Keratinocyte (primary cell): ENCODE measurements around the gene STX18. TPM values are rescaled to one million over a fixed set of nuclear protein-coding genes. Genes with fewer than 3 reads are reported as not detected.

Experiments
- DNase-seq: peaks from one replicate; pipeline ENCODE4 v3.0.0-alpha.2; 2011; ENCODE audit warnings: low read depth, missing footprints, low spot score
- FAIRE-seq: peaks from 2 replicates; lab custom pipeline; 2011; peaks lifted over from hg19 to GRCh38; lab: Jason Lieb, UNC
- H2AFZ ChIP-seq: 2 replicates; pipeline ENCODE4 v1.6.0; 2012; ENCODE audit warnings: low read length, control low read depth, inconsistent platforms; ENCODE audit not compliant: control insufficient read depth
- H3K27ac ChIP-seq: 2 replicates; pipeline ENCODE4 v1.5.1; 2011; ENCODE audit warnings: low read length; ENCODE audit not compliant: control insufficient read depth, insufficient read depth
- H3K27me3 ChIP-seq: 3 replicates; pipeline ENCODE4 v1.6.0; 2011; ENCODE audit warnings: low read length; ENCODE audit not compliant: control insufficient read depth, insufficient read depth; ENCODE audit errors: extremely low read depth
- H3K36me3 ChIP-seq, 2 experiments: 2 replicates in 1 of 2; 3 replicates in 1 of 2; pipeline ENCODE4 v1.5.1; 2011; ENCODE audit warnings: low read length in 2 of 2, mild to moderate bottlenecking in 1 of 2; ENCODE audit not compliant: control insufficient read depth in 2 of 2, insufficient read depth in 2 of 2; ENCODE audit errors: extremely low read depth in 1 of 2
- H3K4me1 ChIP-seq: 3 replicates; pipeline ENCODE4 v1.5.1; 2011; ENCODE audit warnings: low read length; ENCODE audit not compliant: control insufficient read depth, insufficient read depth; ENCODE audit errors: extremely low read depth
- H3K4me2 ChIP-seq: 3 replicates; pipeline ENCODE4 v1.6.0; 2011; ENCODE audit warnings: low read depth, low read length; ENCODE audit not compliant: control insufficient read depth, insufficient read depth; ENCODE audit errors: extremely low read depth
- H3K4me3 ChIP-seq, 3 experiments: fragments of 200-600 bp in 1 of 3; sonication (generic) in 1 of 3; 2 replicates in 2 of 3; 3 replicates in 1 of 3; pipeline ENCODE4 v1.5.1; 2011 to 2016; ENCODE audit warnings: low read length in 3 of 3, mild to moderate bottlenecking in 3 of 3, control low read depth in 2 of 3, inconsistent platforms in 1 of 3, low read depth in 1 of 3, mixed read lengths in 1 of 3, mixed run types in 1 of 3, moderate library complexity in 1 of 3; ENCODE audit not compliant: control insufficient read depth in 2 of 3, insufficient read depth in 2 of 3; ENCODE audit errors: extremely low read depth in 1 of 3
- H3K79me2 ChIP-seq: 2 replicates; pipeline ENCODE4 v1.6.0; 2012; ENCODE audit warnings: low read length; ENCODE audit not compliant: control insufficient read depth, insufficient read depth
- H3K9ac ChIP-seq: 3 replicates; pipeline ENCODE4 v1.6.0; 2011; ENCODE audit warnings: low read length; ENCODE audit not compliant: control insufficient read depth, insufficient read depth; ENCODE audit errors: extremely low read depth
- H3K9me1 ChIP-seq: 3 replicates; pipeline ENCODE4 v1.6.0; 2011; ENCODE audit warnings: low read length; ENCODE audit not compliant: control insufficient read depth, insufficient read depth; ENCODE audit errors: extremely low read depth
- H3K9me3 ChIP-seq: 2 replicates; pipeline ENCODE4 v1.5.1; 2012; ENCODE audit warnings: low read depth, low read length; ENCODE audit not compliant: control insufficient read depth
- H4K20me1 ChIP-seq: 3 replicates; pipeline ENCODE4 v1.6.0; 2011; ENCODE audit warnings: low read length; ENCODE audit not compliant: control insufficient read depth, insufficient read depth; ENCODE audit errors: extremely low read depth
- EZH2 ChIP-seq: IDR thresholded peaks from one replicate; pipeline ENCODE4 v1.6.1; 2012; ENCODE audit warnings: inconsistent platforms, mild to moderate bottlenecking, low read length, moderate library complexity
- dilution Hi-C: fragments of 300-500 bp; cut with MboI; formaldehyde crosslinking; loops from one replicate; pipeline ENCODE4 v1.7.0; 2020; ENCODE audit warnings: low sequenced_read_pairs; ENCODE audit not compliant: extremely low pct_ligation_motif_present
- polyA plus RNA-seq, 5 experiments: library from polyadenylated mRNA; depleted of rRNA in 3 of 5; stranded (reverse) in 3 of 5; stranded (forward) in 1 of 5; unstranded in 1 of 5; fragments of >200 nt; gene quantifications; 1 replicate in 1 of 5; 2 replicates in 3 of 5; 3 replicates in 1 of 5; pipeline versions ENCODE4 v1.2.1 to v1.2.3, GENCODE V29; 2011 to 2012; ENCODE audit warnings: missing spikeins in 2 of 5, low read depth in 1 of 5, low replicate concordance in 1 of 5
- TF ChIP-seq, protein P1 (sequence below), 3 experiments: IDR thresholded peaks in 1 of 3; conservative IDR thresholded peaks in 1 of 3; optimal IDR thresholded peaks in 1 of 3; 2 replicates in 2 of 3; 3 replicates in 1 of 3; pipeline versions ENCODE3 to v1.5.1; 2011; ENCODE audit warnings: low read length in 3 of 3, mild to moderate bottlenecking in 3 of 3, moderate library complexity in 2 of 3, control low read depth in 1 of 3, inconsistent platforms in 1 of 3; ENCODE audit not compliant: insufficient read depth in 2 of 3; ENCODE audit errors: extremely low read depth in 1 of 3

The STX18 gene
- polyA plus RNA-seq, 1 donor (not counting 4 experiments of a cell fraction or from before 2014, with no cell fraction given), result 21.6 TPM

DNA sequence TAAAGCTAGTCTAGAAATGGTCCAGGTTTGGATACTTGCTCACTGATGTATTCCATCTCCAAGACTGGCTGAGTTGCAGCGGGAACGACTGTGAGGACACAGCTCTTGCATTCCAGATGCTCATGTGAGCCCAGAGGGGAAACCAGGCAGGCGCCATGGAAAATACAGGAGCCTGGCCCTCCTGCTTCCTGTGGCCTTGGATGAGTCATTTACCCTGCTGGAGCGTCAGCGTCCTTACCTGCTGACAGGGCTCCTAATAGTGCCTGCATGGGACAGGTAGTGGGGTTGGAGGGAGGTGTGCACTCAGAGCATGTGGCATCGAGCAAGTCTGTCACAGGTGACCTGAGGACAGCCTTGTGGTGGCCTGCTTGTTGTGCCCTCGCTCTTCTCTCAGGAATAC, 85.5 kb downstream of the STX18 start:
- no peak overlapping the region for H2AFZ ChIP-seq
- no peaks in the 10 kb centered on the region for H4K20me1 ChIP-seq
- H3K4me1 ChIP-seq, result no peaks in the 10 kb centered on the region
- H3K27me3 ChIP-seq, result no peaks in the 10 kb centered on the region
- DNase-seq, result no peak
- H3K79me2 ChIP-seq, result no peaks in the 10 kb centered on the region
- no peak for FAIRE-seq
- peaks cover 8 to 12% of the 10 kb centered on the region in 2 experiments for H3K36me3 ChIP-seq
- dilution Hi-C loops, result no loop called here
- no peak overlapping the region for H3K9ac ChIP-seq
- TF ChIP-seq EZH2, result no peak
- TF ChIP-seq, protein P1, sequence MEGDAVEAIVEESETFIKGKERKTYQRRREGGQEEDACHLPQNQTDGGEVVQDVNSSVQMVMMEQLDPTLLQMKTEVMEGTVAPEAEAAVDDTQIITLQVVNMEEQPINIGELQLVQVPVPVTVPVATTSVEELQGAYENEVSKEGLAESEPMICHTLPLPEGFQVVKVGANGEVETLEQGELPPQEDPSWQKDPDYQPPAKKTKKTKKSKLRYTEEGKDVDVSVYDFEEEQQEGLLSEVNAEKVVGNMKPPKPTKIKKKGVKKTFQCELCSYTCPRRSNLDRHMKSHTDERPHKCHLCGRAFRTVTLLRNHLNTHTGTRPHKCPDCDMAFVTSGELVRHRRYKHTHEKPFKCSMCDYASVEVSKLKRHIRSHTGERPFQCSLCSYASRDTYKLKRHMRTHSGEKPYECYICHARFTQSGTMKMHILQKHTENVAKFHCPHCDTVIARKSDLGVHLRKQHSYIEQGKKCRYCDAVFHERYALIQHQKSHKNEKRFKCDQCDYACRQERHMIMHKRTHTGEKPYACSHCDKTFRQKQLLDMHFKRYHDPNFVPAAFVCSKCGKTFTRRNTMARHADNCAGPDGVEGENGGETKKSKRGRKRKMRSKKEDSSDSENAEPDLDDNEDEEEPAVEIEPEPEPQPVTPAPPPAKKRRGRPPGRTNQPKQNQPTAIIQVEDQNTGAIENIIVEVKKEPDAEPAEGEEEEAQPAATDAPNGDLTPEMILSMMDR (optimal IDR thresholded peaks at IDR 0.05 in 1 of 3, IDR thresholded peaks at IDR 0.05 in 1 of 3, conservative IDR thresholded peaks at IDR 0.05 in 1 of 3; ENCODE audit: extremely low read depth in 1 of 3, insufficient read depth in 2 of 3, low read length in 3 of 3), result no peak
- H3K9me1 ChIP-seq, result no peaks in the 10 kb centered on the region
- H3K4me2 ChIP-seq, result no peak overlapping the region
- no peak overlapping the region for H3K27ac ChIP-seq
- H3K9me3 ChIP-seq, result no peaks in the 10 kb centered on the region
- H3K4me3 ChIP-seq, result no peak overlapping the region

DNA sequence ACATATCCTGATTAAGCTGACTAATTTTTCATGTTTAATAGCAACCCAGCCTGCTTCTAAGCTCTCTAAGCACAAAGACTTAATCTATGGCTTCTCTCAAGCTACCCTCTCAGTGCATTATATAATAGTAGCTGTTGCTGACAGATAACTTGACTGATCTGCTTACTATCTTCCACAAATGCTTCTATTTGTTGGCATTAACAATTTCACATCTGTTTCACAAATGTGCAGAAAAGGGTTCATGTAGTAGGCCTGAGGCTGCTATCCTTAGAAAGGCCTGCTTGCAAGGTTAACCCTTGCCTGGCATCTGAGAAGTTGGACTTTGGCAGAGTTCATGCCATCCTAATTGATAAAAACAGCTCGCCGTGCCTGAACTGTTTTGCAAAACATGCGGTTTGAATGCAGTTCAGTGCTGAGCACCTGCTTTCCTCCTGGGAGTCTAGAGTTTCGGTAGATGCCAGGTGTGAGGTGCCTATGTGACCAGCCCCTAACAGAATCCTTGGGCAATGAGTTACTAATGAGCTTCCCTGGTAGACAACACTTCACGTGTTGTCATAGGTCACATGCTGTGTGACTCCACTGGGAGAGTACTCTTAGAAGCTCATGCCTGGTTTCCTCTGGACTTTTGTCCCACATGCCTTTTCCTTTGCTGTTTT, 86.5 kb downstream of the STX18 start:
- H3K9me1 ChIP-seq, result no peaks in the 10 kb centered on the region
- H3K4me1 ChIP-seq, result no peaks in the 10 kb centered on the region
- H3K36me3 ChIP-seq, result peaks cover 8 to 12% of the 10 kb centered on the region in 2 experiments
- H2AFZ ChIP-seq, result no peak overlapping the region
- H3K4me2 ChIP-seq, result no peak overlapping the region
- H3K4me3 ChIP-seq, result no peak overlapping the region
- TF ChIP-seq, protein P1 (optimal IDR thresholded peaks at IDR 0.05 in 1 of 3, IDR thresholded peaks at IDR 0.05 in 1 of 3, conservative IDR thresholded peaks at IDR 0.05 in 1 of 3; ENCODE audit: extremely low read depth in 1 of 3, insufficient read depth in 2 of 3, low read length in 3 of 3), result no peak
- no peak for TF ChIP-seq EZH2
- no peak overlapping the region for H3K27ac ChIP-seq
- H3K79me2 ChIP-seq, result no peaks in the 10 kb centered on the region
- dilution Hi-C loops, result no loop called here
- no peak for FAIRE-seq
- no peak overlapping the region for H3K9ac ChIP-seq
- H3K27me3 ChIP-seq, result no peaks in the 10 kb centered on the region
- DNase-seq, result no peak
- H3K9me3 ChIP-seq, result no peaks in the 10 kb centered on the region
- no peaks in the 10 kb centered on the region for H4K20me1 ChIP-seq
